HEK293 (cell line): ENCODE results near the gene GNB5.

Source experiments
- CTCF ChIA-PET: fragments of 350-600 bp; formaldehyde crosslinking; extraction: SDS; loops from one replicate; lab custom pipeline; 2021; ENCODE audit warnings: antibody characterized with exemption; lab: Yijun Ruan, JAX
- POLR2A ChIA-PET: fragments of 300-600 bp; formaldehyde crosslinking; extraction: SDS; loops from one replicate; lab custom pipeline; 2020; ENCODE audit warnings: antibody characterized with exemption, inconsistent platforms; lab: Yijun Ruan, JAX
- H3K27ac ChIP-seq: fragments of 200-500 bp; sonication (Bioruptor generic); 2 replicates; pipeline ENCODE4 v1.5.1; 2014; ENCODE audit warnings: low read depth, low read length, control low read depth, inconsistent platforms; ENCODE audit errors: extremely low read depth
- H3K36me3 ChIP-seq, 2 experiments: fragments of 200-500 bp in 1 of 2; sonication (Bioruptor generic) in 1 of 2; 1 replicate in 1 of 2; 2 replicates in 1 of 2; pipeline ENCODE4 v1.5.1; 2014 to 2017; ENCODE audit warnings: inconsistent platforms in 2 of 2, low read length in 2 of 2; ENCODE audit not compliant: control insufficient read depth in 2 of 2, insufficient read depth in 1 of 2
- H3K4me1 ChIP-seq: fragments of 200-500 bp; sonication (Bioruptor generic); 2 replicates; pipeline ENCODE4 v1.5.1; 2014; ENCODE audit warnings: mild to moderate bottlenecking, low read length, inconsistent platforms; ENCODE audit not compliant: control insufficient read depth, insufficient read depth
- H3K4me3 ChIP-seq: 2 replicates; pipeline ENCODE4 v1.5.1; 2011; ENCODE audit warnings: low read depth, mild to moderate bottlenecking, control low read depth, low read length, moderate library complexity
- H3K9me3 ChIP-seq: fragments of 200-500 bp; sonication (Bioruptor generic); 2 replicates; pipeline ENCODE4 v1.5.1; 2014; ENCODE audit warnings: low read depth, low read length, inconsistent platforms; ENCODE audit not compliant: control insufficient read depth, insufficient read depth
- CTCF ChIP-seq: fragments of 450-650 bp; formaldehyde crosslinking; IDR thresholded peaks from 2 replicates; pipeline ENCODE4 v1.5.1; 2016; ENCODE audit warnings: missing biosample characterization, missing genetic modification characterization
- GLI4 ChIP-seq: fragments of 450-650 bp; formaldehyde crosslinking; IDR thresholded peaks from 2 replicates; pipeline ENCODE4 v1.5.1; 2016; ENCODE audit warnings: missing biosample characterization, missing genetic modification characterization
- KLF7 ChIP-seq: fragments of 450-650 bp; formaldehyde crosslinking; IDR thresholded peaks from 2 replicates; pipeline ENCODE4 v1.5.1; 2016; ENCODE audit warnings: missing biosample characterization, missing genetic modification characterization, borderline replicate concordance
- TRIM28 ChIP-seq: IDR thresholded peaks from 2 replicates; pipeline ENCODE4 v1.6.1; 2011; ENCODE audit warnings: low read length, control low read depth, borderline replicate concordance
- WT1 ChIP-seq: fragments of 450-650 bp; formaldehyde crosslinking; IDR thresholded peaks from 2 replicates; pipeline ENCODE4 v1.5.1; 2016; ENCODE audit warnings: missing biosample characterization, missing genetic modification characterization
- ZBTB17 ChIP-seq: fragments of 450-650 bp; formaldehyde crosslinking; IDR thresholded peaks from 2 replicates; pipeline ENCODE4 v1.5.1; 2016; ENCODE audit warnings: missing biosample characterization, missing genetic modification characterization
- ZBTB26 ChIP-seq: fragments of 450-650 bp; formaldehyde crosslinking; optimal IDR thresholded peaks from 2 replicates; pipeline ENCODE3; 2016; ENCODE audit warnings: missing biosample characterization, mild to moderate bottlenecking, missing genetic modification characterization
- ZNF16 ChIP-seq: fragments of 450-650 bp; formaldehyde crosslinking; IDR thresholded peaks from 2 replicates; pipeline ENCODE4 v1.5.1; 2016; ENCODE audit warnings: low read depth, missing biosample characterization, missing genetic modification characterization
- ZNF169 ChIP-seq: fragments of 450-650 bp; formaldehyde crosslinking; IDR thresholded peaks from 2 replicates; pipeline ENCODE4 v1.5.1; 2016; ENCODE audit warnings: missing biosample characterization, missing genetic modification characterization
- ZNF2 ChIP-seq: fragments of 450-650 bp; formaldehyde crosslinking; IDR thresholded peaks from 2 replicates; pipeline ENCODE4 v1.5.1; 2016; ENCODE audit warnings: missing biosample characterization, missing genetic modification characterization
- ZNF433 ChIP-seq: fragments of 450-650 bp; formaldehyde crosslinking; IDR thresholded peaks from 2 replicates; pipeline ENCODE4 v1.5.1; 2016; ENCODE audit warnings: missing biosample characterization, missing genetic modification characterization, low read depth
- ZNF473 ChIP-seq: fragments of 450-650 bp; formaldehyde crosslinking; IDR thresholded peaks from 2 replicates; pipeline ENCODE4 v1.5.1; 2017; ENCODE audit warnings: missing biosample characterization, missing genetic modification characterization
- ZNF654 ChIP-seq: fragments of 450-650 bp; formaldehyde crosslinking; IDR thresholded peaks from 2 replicates; pipeline ENCODE4 v1.5.1; 2016; ENCODE audit warnings: low read depth, missing biosample characterization, missing genetic modification characterization
- ZNF658 ChIP-seq: fragments of 450-650 bp; formaldehyde crosslinking; IDR thresholded peaks from 2 replicates; pipeline ENCODE4; 2016; ENCODE audit warnings: missing biosample characterization, missing genetic modification characterization
- ZNF792 ChIP-seq: fragments of 450-650 bp; formaldehyde crosslinking; IDR thresholded peaks from 2 replicates; pipeline ENCODE4 v1.5.1; 2016; ENCODE audit warnings: missing biosample characterization, missing genetic modification characterization
- ZSCAN23 ChIP-seq: fragments of 450-650 bp; formaldehyde crosslinking; IDR thresholded peaks from 2 replicates; pipeline ENCODE4 v1.5.1; 2016; ENCODE audit warnings: missing biosample characterization, missing genetic modification characterization
- TF ChIP-seq, protein P1 (sequence below): fragments of 450-650 bp; formaldehyde crosslinking; IDR thresholded peaks from 2 replicates; pipeline ENCODE4 v1.5.1; 2016; ENCODE audit warnings: missing biosample characterization, missing genetic modification characterization, low read depth

GNB5 gene

DNA sequence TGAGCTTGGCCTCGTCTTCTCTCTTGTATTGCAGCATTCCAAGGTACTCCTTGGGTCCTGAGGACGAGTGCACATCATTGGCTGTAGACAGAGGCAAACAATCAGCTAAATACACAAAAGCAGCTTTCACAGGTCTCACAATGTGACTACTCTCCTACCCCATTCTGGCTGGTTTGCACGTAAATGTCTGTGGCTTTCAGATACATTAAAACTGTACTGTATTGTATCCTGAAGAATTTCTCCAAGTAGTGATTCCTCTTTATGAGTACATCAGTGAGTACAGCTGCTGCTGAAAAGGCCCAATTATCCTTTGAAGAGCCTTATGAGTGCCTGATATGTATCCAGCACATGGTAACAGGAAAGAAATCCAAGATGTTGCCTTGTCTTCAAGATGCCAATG, 22.0 kb upstream of the GNB5 start:
- Histone ChIP-seq H3K9me3 (no peaks in the 10 kb centered on the region), H3K4me3 (no peak overlapping the region), H3K4me1 (no peaks in the 10 kb centered on the region), H3K27ac (no peak overlapping the region), H3K36me3 (peaks cover 6 to 69% of the 10 kb centered on the region in 2 experiments; a peak in 2 of 3 replicates)
- ChIA-PET POLR2A (no interaction called here), CTCF (interaction anchor here (1.1 kb wide), 1 partner anchor 29 kb away, joined by 3 read pairs; no protein-coding TSS in a partner anchor)
- TF ChIP-seq ZNF658 (tag by site-specific recombination) (no peak), ZBTB17 (no peak), ZSCAN23 (tag by site-specific recombination) (no peak), ZNF2 (tag by site-specific recombination) (no peak), ZBTB26 (no peak), ZNF433 (tag by site-specific recombination) (no peak), KLF7 (tag by site-specific recombination) (no peak), ZNF473 (no peak)
- TF ChIP-seq, protein P1, sequence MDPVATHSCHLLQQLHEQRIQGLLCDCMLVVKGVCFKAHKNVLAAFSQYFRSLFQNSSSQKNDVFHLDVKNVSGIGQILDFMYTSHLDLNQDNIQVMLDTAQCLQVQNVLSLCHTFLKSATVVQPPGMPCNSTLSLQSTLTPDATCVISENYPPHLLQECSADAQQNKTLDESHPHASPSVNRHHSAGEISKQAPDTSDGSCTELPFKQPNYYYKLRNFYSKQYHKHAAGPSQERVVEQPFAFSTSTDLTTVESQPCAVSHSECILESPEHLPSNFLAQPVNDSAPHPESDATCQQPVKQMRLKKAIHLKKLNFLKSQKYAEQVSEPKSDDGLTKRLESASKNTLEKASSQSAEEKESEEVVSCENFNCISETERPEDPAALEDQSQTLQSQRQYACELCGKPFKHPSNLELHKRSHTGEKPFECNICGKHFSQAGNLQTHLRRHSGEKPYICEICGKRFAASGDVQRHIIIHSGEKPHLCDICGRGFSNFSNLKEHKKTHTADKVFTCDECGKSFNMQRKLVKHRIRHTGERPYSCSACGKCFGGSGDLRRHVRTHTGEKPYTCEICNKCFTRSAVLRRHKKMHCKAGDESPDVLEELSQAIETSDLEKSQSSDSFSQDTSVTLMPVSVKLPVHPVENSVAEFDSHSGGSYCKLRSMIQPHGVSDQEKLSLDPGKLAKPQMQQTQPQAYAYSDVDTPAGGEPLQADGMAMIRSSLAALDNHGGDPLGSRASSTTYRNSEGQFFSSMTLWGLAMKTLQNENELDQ (tag by site-specific recombination), result no peak

DNA sequence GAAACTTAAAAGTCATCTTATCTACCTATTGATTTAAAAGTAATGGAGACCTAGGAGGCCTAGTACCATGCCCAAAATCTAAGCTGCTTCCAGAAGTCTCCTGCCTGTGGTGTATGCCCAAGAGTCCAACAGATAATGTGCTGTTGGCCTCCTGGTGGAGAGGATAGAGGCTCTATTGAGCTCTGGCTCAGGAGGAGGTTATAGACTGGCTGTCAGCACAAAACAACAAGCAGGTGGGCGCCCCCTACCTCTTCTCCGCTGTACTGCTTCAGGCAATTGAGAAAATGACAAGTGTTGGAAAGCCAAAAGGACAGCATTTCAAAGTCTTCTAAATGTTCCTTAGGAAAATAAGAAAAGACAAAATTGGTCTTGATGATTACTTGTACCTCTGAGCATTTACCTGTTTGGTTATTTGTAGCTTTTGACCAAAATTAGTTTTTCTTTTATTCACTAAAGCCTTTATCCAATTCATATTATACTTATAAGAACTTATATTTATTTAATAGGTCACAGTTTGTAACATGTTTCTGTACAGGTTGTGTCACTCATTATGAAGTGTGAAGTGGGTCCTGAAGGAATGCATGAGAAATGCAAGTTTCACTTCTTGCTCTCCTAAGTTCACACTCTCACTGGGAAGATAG, 17.2 kb upstream of the GNB5 start:
- Histone ChIP-seq H3K27ac (no peak overlapping the region), H3K4me1 (no peaks in the 10 kb centered on the region), H3K4me3 (no peak overlapping the region), H3K36me3 (peaks cover 7 to 66% of the 10 kb centered on the region in 2 experiments), H3K9me3 (no peaks in the 10 kb centered on the region)
- POLR2A ChIA-PET, result no interaction called here
- CTCF ChIA-PET, result interaction anchor here (0.6 to 2.2 kb wide), 29 partner anchors 9 to 468 kb away, joined by 3 to 15 read pairs (median 3); no protein-coding TSS in a partner anchor
- TF ChIP-seq ZNF16 (no peak), ZNF654 (tag by site-specific recombination) (peak; percentile 9; the same call in 1 of the 2 replicates), CTCF (tag by site-specific recombination) (peak; percentile 57; the same call in 1 of the 2 replicates)

GRCh38 chr15:52207191-52207590, 16.0 kb upstream of the GNB5 start:
- ChIA-PET CTCF (interaction anchor here (0.7 to 2.2 kb wide), 4 partner anchors 10 to 387 kb away, joined by 3 to 15 read pairs (median 8); no protein-coding TSS in a partner anchor), POLR2A (no interaction called here)
- no peaks in the 10 kb centered on the region for H3K4me1 ChIP-seq
- no peak overlapping the region for H3K4me3 ChIP-seq
- peaks cover 8 to 54% of the 10 kb centered on the region in 2 experiments for H3K36me3 ChIP-seq
- H3K27ac ChIP-seq, result no peak overlapping the region
- H3K9me3 ChIP-seq, result no peaks in the 10 kb centered on the region
- TF ChIP-seq TRIM28 (no peak), GLI4 (tag by site-specific recombination) (no peak), ZNF169 (tag by site-specific recombination) (no peak), ZNF473 (no peak), ZNF792 (no peak), WT1 (tag by site-specific recombination) (no peak)
